NCI-H526 (cell line): ENCODE data around the gene MYBPH.

Experiments used
- DNase-seq, 2 experiments: peaks; one replicate each; lab custom pipeline; 2025; lab: John Stamatoyannopoulos, UW

Gene MYBPH

GRCh38 chr1:203199816-203200571 lies 24.4 kb upstream of the MYBPH start:
- DNase-seq: no peak

- no peak for DNase-seq
These were observed 23.8 kb upstream of the MYBPH start for GRCh38 chr1:203199481-203199815.

- no peak for DNase-seq
These were observed 23.4 kb upstream of the MYBPH start for GRCh38 chr1:203199002-203199401.

- DNase-seq: no peak
These were observed 22.0 kb upstream of the MYBPH start for GRCh38 chr1:203197625-203198024.

- no peak for DNase-seq
These were observed 20.7 kb upstream of the MYBPH start for GRCh38 chr1:203196371-203196770.

- DNase-seq: no peak
These were observed 15.3 kb upstream of the MYBPH start for GRCh38 chr1:203190949-203191348.

- no peak for DNase-seq
These were observed 14.3 kb upstream of the MYBPH start for GRCh38 chr1:203189951-203190352.

GRCh38 chr1:203188686-203189232 lies 13.1 kb upstream of the MYBPH start:
- no peak for DNase-seq

- no peak for DNase-seq
These were observed 12.2 kb upstream of the MYBPH start for GRCh38 chr1:203187689-203188264.

- no peak for DNase-seq
These were observed 11.7 kb upstream of the MYBPH start for GRCh38 chr1:203187304-203187685.

- no peak for DNase-seq
These were observed 11.0 kb upstream of the MYBPH start, which contains the start of gene CHI3L1 for GRCh38 chr1:203186446-203187303. Gene CHI3L1, minus strand, starts transcription at chr1:203186704. Its CDS starts 81 bp downstream, at chr1:203186623.

- DNase-seq: no peak
These were observed 10.4 kb upstream of the MYBPH start for GRCh38 chr1:203186091-203186445.

- no peak for DNase-seq
These were observed 10.0 kb upstream of the MYBPH start for GRCh38 chr1:203185585-203185984.

GRCh38 chr1:203185061-203185461 lies 9.4 kb upstream of the MYBPH start:
- DNase-seq: no peak

- no peak for DNase-seq
These were observed 8.8 kb upstream of the MYBPH start for GRCh38 chr1:203184467-203184866.

- DNase-seq: no peak
These were observed 8.2 kb upstream of the MYBPH start for GRCh38 chr1:203183828-203184227.

- DNase-seq: no peak
These were observed 6.8 kb upstream of the MYBPH start for GRCh38 chr1:203182387-203182953.

- DNase-seq: no peak
These were observed 6.2 kb upstream of the MYBPH start for GRCh38 chr1:203181586-203182386.

- no peak for DNase-seq
These were observed 5.1 kb upstream of the MYBPH start for GRCh38 chr1:203180611-203181330.

- DNase-seq: no peak
These were observed 4.0 kb upstream of the MYBPH start for GRCh38 chr1:203179667-203180005.
